Stimulated activated CD8-positive, alpha-beta memory T cell treated with anti-CD3 and anti-CD28 coated beads, Interleukin-2, amount 100 ng/mL, for 48 hours (primary cell): ENCODE measurements around the gene ZNF624.
"Not testable (repeated sequence)": the region's sequence is repeated elsewhere in the genome, so short reads cannot be mapped to it uniquely, and the experiment has no call there.

Source experiments
- DNase-seq, 2 donors: peaks; one replicate each; pipeline ENCODE4 v3.0.0-alpha.2; 2020; ENCODE audit warnings: low read depth in 2 of 2

The ZNF624 gene

GRCh38 chr17:16653367-16654041 lies at the start of gene ZNF624:
TSS of gene ZNF624 (minus strand) at chr17:16653850.
- DNase-seq = peak; percentile 83

GRCh38 chr17:16697603-16698002 lies 44.0 kb upstream of the ZNF624 start:
- DNase-seq = not testable (repeated sequence)

- DNase-seq = not testable (repeated sequence)
Observed at GRCh38 chr17:16690447-16690846, 36.8 kb upstream of the ZNF624 start.

- DNase-seq = peak; percentile 31 to 64
Observed at GRCh38 chr17:16689731-16690281, 36.2 kb upstream of the ZNF624 start, which contains the start of gene CCDC144A. TSS of gene CCDC144A (plus strand) at chr17:16690241. CDS start at chr17:16690401, 160 bp downstream.

GRCh38 chr17:16687151-16687550 lies 33.5 kb upstream of the ZNF624 start:
- not testable (repeated sequence) for DNase-seq

- not testable (repeated sequence) for DNase-seq
Observed at GRCh38 chr17:16686019-16686418, 32.4 kb upstream of the ZNF624 start.

- DNase-seq = not testable (repeated sequence)
Observed at GRCh38 chr17:16683290-16684138, 29.9 kb upstream of the ZNF624 start.

GRCh38 chr17:16676676-16677268 lies 23.1 kb upstream of the ZNF624 start:
- DNase-seq = no peak

GRCh38 chr17:16666907-16667636 lies 13.4 kb upstream of the ZNF624 start:
- DNase-seq = not testable (repeated sequence)

- DNase-seq = not testable (repeated sequence)
Observed at GRCh38 chr17:16666553-16666906, 12.9 kb upstream of the ZNF624 start.

GRCh38 chr17:16662936-16663335 lies 9.3 kb upstream of the ZNF624 start:
- no peak for DNase-seq

GRCh38 chr17:16661217-16661616 lies 7.6 kb upstream of the ZNF624 start:
- DNase-seq = no peak

GRCh38 chr17:16652847-16653366 lies 743 bp downstream of the ZNF624 start:
- DNase-seq = no peak

GRCh38 chr17:16652252-16652651 lies 1.4 kb downstream of the ZNF624 start:
- DNase-seq = no peak

- DNase-seq = no peak
Observed at GRCh38 chr17:16649585-16649984, 4.1 kb downstream of the ZNF624 start.

GRCh38 chr17:16639438-16639837 lies 14.2 kb downstream of the ZNF624 start:
- no peak for DNase-seq

GRCh38 chr17:16623282-16623681 lies 30.4 kb downstream of the ZNF624 start:
- no peak for DNase-seq

GRCh38 chr17:16622540-16623277 lies 30.9 kb downstream of the ZNF624 start:
- no peak for DNase-seq

GRCh38 chr17:16617481-16618060 lies 36.1 kb downstream of the ZNF624 start:
- DNase-seq = no peak

GRCh38 chr17:16599537-16599936 lies 54.1 kb downstream of the ZNF624 start:
- no peak for DNase-seq
